Fibroblast of lung (primary cell): ENCODE measurements around the gene PARK7. TPM values are rescaled to one million over a fixed set of nuclear protein-coding genes. Genes with fewer than 3 reads are reported as not detected.

ENCODE experiments used
- DNase-seq, 2 donors: peaks; one replicate each; pipeline versions ENCODE4 v3.0.0 to v3.0.0-alpha.2; 2010; ENCODE audit warnings: low read depth in 2 of 2
- H2AFZ ChIP-seq: 2 replicates; pipeline ENCODE4 v1.5.1; 2012; ENCODE audit warnings: low read length, control low read depth, inconsistent platforms
- H3K27ac ChIP-seq: 2 replicates; pipeline ENCODE4 v1.5.1; 2011; ENCODE audit warnings: low read length, control low read depth; ENCODE audit not compliant: insufficient read depth
- H3K27me3 ChIP-seq: 2 replicates; pipeline ENCODE4 v1.5.1; 2011; ENCODE audit warnings: mild to moderate bottlenecking, low read length; ENCODE audit not compliant: control insufficient read depth, insufficient read depth
- H3K36me3 ChIP-seq: 2 replicates; pipeline ENCODE4 v1.5.1; 2011; ENCODE audit warnings: low read length; ENCODE audit not compliant: control insufficient read depth, insufficient read depth
- H3K4me1 ChIP-seq: 2 replicates; pipeline ENCODE4 v1.5.1; 2011; ENCODE audit warnings: low read length; ENCODE audit not compliant: control insufficient read depth, insufficient read depth; ENCODE audit errors: extremely low read depth
- H3K4me2 ChIP-seq: 2 replicates; pipeline ENCODE4 v1.5.1; 2011; ENCODE audit warnings: low read length, control low read depth; ENCODE audit not compliant: insufficient read depth; ENCODE audit errors: extremely low read depth
- H3K4me3 ChIP-seq, 4 experiments: fragments of 200-600 bp in 1 of 4; sonication (generic) in 1 of 4; replicated peaks in 1 of 4; 2 replicates each; pipeline ENCODE4 v1.5.1; 2011 to 2016; ENCODE audit warnings: low read length in 4 of 4, low read depth in 3 of 4, mild to moderate bottlenecking in 3 of 4, control low read depth in 2 of 4, inconsistent platforms in 1 of 4, mixed read lengths in 1 of 4; ENCODE audit not compliant: insufficient read depth in 1 of 4; ENCODE audit errors: control extremely low read depth in 1 of 4
- H3K79me2 ChIP-seq: 2 replicates; pipeline ENCODE4 v1.5.1; 2012; ENCODE audit warnings: mild to moderate bottlenecking, low read length, inconsistent platforms; ENCODE audit not compliant: control insufficient read depth, insufficient read depth
- H3K9ac ChIP-seq: 2 replicates; pipeline ENCODE4 v1.5.1; 2011; ENCODE audit warnings: mild to moderate bottlenecking, low read length, control low read depth; ENCODE audit not compliant: insufficient read depth
- H3K9me3 ChIP-seq: 2 replicates; pipeline ENCODE4 v1.5.1; 2012; ENCODE audit warnings: low read depth, low read length; ENCODE audit not compliant: control insufficient read depth, insufficient read depth
- H4K20me1 ChIP-seq: 2 replicates; pipeline ENCODE4 v1.5.1; 2011; ENCODE audit warnings: low read length; ENCODE audit not compliant: control insufficient read depth, insufficient read depth; ENCODE audit errors: extremely low read depth
- EZH2 ChIP-seq: IDR thresholded peaks from 2 replicates; pipeline ENCODE4 v1.5.1; 2012; ENCODE audit warnings: low read length, control low read depth, mild to moderate bottlenecking; ENCODE audit errors: missing control alignments
- polyA plus RNA-seq, 2 donors: library from polyadenylated mRNA; depleted of rRNA in 1 of 2; stranded (reverse) in 1 of 2; unstranded in 1 of 2; fragments of >200 nt; gene quantifications; 2 replicates each; pipeline ENCODE4 v1.2.1, GENCODE V29; 2011 to 2012; ENCODE audit warnings: missing spikeins in 1 of 2
- total RNA-seq: library from RNA; depleted of rRNA; stranded (reverse); fragments of >200 nt; gene quantifications from 2 replicates; pipeline ENCODE4 v1.2.1, GENCODE V29; 2014
- TF ChIP-seq, protein P1 (sequence below), 2 donors: IDR thresholded peaks in 1 of 2; conservative IDR thresholded peaks in 1 of 2; 1 replicate in 1 of 2; 2 replicates in 1 of 2; pipeline ENCODE4 v1.5.1; 2011 to 2012; ENCODE audit warnings: low read length in 2 of 2, control low read depth in 1 of 2, inconsistent platforms in 1 of 2, low read depth in 1 of 2, mild to moderate bottlenecking in 1 of 2

Gene PARK7
- total and polyA plus RNA-seq, 2 donors (not counting 1 experiment from before 2014, with no cell fraction given), result 264 to 513 TPM

DNA sequence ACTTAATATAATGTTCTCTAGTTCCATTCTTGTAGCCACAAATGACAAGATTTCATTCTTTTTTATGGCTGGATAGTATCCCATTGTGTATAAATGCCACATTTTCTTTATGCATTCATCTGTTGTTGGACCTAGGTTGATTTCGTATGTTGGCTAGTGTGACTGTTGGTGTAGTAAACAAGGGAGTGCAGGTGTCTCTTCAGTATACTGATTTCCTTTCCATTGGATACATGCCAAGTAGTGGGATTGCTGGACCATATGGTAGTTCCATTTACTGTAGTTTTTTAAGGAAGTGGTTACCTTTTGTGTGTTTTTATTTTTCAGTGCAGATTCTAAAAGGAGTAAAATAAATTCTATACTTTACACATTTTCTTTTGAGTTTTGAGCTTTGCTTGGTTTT, 5.7 kb downstream of the PARK7 start:
- TF ChIP-seq, protein P1, sequence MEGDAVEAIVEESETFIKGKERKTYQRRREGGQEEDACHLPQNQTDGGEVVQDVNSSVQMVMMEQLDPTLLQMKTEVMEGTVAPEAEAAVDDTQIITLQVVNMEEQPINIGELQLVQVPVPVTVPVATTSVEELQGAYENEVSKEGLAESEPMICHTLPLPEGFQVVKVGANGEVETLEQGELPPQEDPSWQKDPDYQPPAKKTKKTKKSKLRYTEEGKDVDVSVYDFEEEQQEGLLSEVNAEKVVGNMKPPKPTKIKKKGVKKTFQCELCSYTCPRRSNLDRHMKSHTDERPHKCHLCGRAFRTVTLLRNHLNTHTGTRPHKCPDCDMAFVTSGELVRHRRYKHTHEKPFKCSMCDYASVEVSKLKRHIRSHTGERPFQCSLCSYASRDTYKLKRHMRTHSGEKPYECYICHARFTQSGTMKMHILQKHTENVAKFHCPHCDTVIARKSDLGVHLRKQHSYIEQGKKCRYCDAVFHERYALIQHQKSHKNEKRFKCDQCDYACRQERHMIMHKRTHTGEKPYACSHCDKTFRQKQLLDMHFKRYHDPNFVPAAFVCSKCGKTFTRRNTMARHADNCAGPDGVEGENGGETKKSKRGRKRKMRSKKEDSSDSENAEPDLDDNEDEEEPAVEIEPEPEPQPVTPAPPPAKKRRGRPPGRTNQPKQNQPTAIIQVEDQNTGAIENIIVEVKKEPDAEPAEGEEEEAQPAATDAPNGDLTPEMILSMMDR (conservative IDR thresholded peaks at IDR 0.05 in 1 of 2, IDR thresholded peaks at IDR 0.05 in 1 of 2; ENCODE audit: low read depth in 1 of 2, low read length in 2 of 2), result no peak
- TF ChIP-seq EZH2, result no peak
- Histone ChIP-seq H3K4me1 (peaks cover 2% of the 10 kb centered on the region), H3K9me3 (no peaks in the 10 kb centered on the region), H3K27ac (no peak overlapping the region), H3K4me2 (no peak overlapping the region), H2AFZ (no peak overlapping the region), H3K4me3 (no peak overlapping the region), H4K20me1 (no peaks in the 10 kb centered on the region), H3K27me3 (no peaks in the 10 kb centered on the region), H3K79me2 (peaks cover 39% of the 10 kb centered on the region), H3K36me3 (peaks cover 19% of the 10 kb centered on the region), H3K9ac (no peak overlapping the region)
- no peak for DNase-seq

DNA sequence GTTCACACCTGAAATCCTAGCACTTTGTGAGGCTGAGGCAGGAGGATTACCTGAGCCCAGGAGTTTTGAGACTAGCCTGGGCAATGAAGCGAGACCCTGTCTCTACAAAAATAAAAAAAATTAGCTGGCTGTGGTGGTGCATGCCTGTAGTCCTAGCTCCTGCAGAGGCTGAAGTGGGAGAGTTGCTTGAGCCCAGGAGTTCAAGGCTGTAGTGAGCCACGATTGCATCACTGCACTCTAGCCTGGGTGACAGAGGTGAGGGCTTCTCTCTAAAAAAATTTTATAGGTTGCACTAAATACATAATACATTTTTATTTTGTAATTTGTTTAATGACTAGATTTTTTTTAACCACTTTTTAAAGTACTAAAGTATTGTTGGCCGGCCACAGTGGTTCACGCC, 6.1 kb downstream of the PARK7 start:
- Histone ChIP-seq H3K9ac (no peak overlapping the region), H2AFZ (no peak overlapping the region), H3K4me2 (no peak overlapping the region), H3K9me3 (no peaks in the 10 kb centered on the region), H3K79me2 (peaks cover 35% of the 10 kb centered on the region), H3K36me3 (peaks cover 20% of the 10 kb centered on the region), H3K27ac (no peak overlapping the region), H3K27me3 (no peaks in the 10 kb centered on the region), H3K4me1 (no peaks in the 10 kb centered on the region), H4K20me1 (no peaks in the 10 kb centered on the region), H3K4me3 (no peak overlapping the region)
- TF ChIP-seq, protein P1 (conservative IDR thresholded peaks at IDR 0.05 in 1 of 2, IDR thresholded peaks at IDR 0.05 in 1 of 2; ENCODE audit: low read depth in 1 of 2, low read length in 2 of 2), result no peak
- TF ChIP-seq EZH2, result no peak
- no peak for DNase-seq

- H3K9ac ChIP-seq, result no peak overlapping the region
- no peaks in the 10 kb centered on the region for H3K9me3 ChIP-seq
- H2AFZ ChIP-seq, result no peak overlapping the region
- H3K4me2 ChIP-seq, result no peak overlapping the region
- H3K4me1 ChIP-seq, result no peaks in the 10 kb centered on the region
- H3K4me3 ChIP-seq, result no peak overlapping the region
- no peak for DNase-seq
- H3K27me3 ChIP-seq, result no peaks in the 10 kb centered on the region
- TF ChIP-seq, protein P1 (conservative IDR thresholded peaks at IDR 0.05 in 1 of 2, IDR thresholded peaks at IDR 0.05 in 1 of 2; ENCODE audit: low read depth in 1 of 2, low read length in 2 of 2), result no peak
- TF ChIP-seq EZH2, result no peak
- H3K27ac ChIP-seq, result no peak overlapping the region
- no peaks in the 10 kb centered on the region for H4K20me1 ChIP-seq
- H3K79me2 ChIP-seq, result peaks cover 17% of the 10 kb centered on the region
- peaks cover 18% of the 10 kb centered on the region for H3K36me3 ChIP-seq
These were observed 8.7 kb downstream of the PARK7 start for GRCh38 chr1:7970246-7970645.
